ENCODE measurements around the gene MC3R.

DNA sequence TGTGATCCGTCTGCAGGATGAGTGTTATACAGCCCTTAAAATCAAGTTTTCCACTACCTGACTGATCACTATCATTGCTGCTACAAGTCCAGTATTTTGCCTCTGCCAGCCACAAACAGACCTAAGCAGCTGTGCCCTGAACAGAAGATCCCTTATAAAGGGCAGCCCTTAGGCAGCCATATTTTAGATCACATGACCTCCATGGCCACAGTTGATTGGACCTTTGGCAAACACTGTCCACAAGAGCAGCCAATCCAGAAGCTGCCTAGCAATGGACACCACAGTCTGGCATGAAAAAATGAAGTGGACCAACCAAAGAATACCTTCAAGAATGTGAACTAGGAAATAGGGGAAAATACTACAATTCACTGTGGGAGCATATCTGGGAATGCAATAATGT, 50.8 kb downstream of the MC3R start:
- no peak for TF ChIP-seq FOXA1 (IDR thresholded peaks at IDR 0.05)
- no peak for TF ChIP-seq FOXM1 (IDR thresholded peaks at IDR 0.05; ENCODE audit: borderline replicate concordance)
- TF ChIP-seq TARDBP (IDR thresholded peaks at IDR 0.05), result no peak
- no peak for TF ChIP-seq SP1 (IDR thresholded peaks at IDR 0.05)
- no peak for TF ChIP-seq L3MBTL2 (conservative IDR thresholded peaks at IDR 0.05)
- TF ChIP-seq ELF4 (IDR thresholded peaks at IDR 0.05), result no peak
- TF ChIP-seq HDGF (IDR thresholded peaks at IDR 0.05; ENCODE audit: borderline replicate concordance), result no peak
